Measurements from ENCODE around the gene PPP1R12B.

GRCh38 chr1:202355944-202356553 lies 7.5 kb downstream of the PPP1R12B start:
- TF ChIP-seq POLR2A (IDR thresholded peaks at IDR 0.05; ENCODE audit: low read depth, low read length), result no peak
- no peak for TF ChIP-seq TAF1 (IDR thresholded peaks at IDR 0.05; ENCODE audit: borderline replicate concordance, low read depth, low read length)

Data from GM12892 (cell line).